PC-9 (cell line): ENCODE measurements around the gene THOC6. TPM values are rescaled to one million over a fixed set of nuclear protein-coding genes. Genes with fewer than 3 reads are reported as not detected.

ENCODE experiments used
- BruUV-seq: library from RNA; stranded (reverse); fragments of 400-500 nt; replicated peaks from 2 replicates; lab custom pipeline; 2021; lab: Mats Ljungman, UMichigan
- CTCF ChIA-PET: fragments of 300-600 bp; sonication (Branson Sonifier 250); formaldehyde crosslinking; loops from one replicate; lab custom pipeline; 2022; ENCODE audit warnings: antibody characterized with exemption; lab: Charles Lee
- POLR2A ChIA-PET: fragments of 300-600 bp; sonication (Branson Sonifier 250); formaldehyde crosslinking; loops from one replicate; lab custom pipeline; 2022; ENCODE audit warnings: antibody characterized with exemption; ENCODE audit not compliant: unreplicated experiment; lab: Charles Lee
- DNase-seq, 2 experiments: peaks; one replicate each; pipeline versions ENCODE4 v3.0.0 to v3.0.0-alpha.2; 2015 to 2022; ENCODE audit warnings: mixed read lengths in 1 of 2
- H2AFZ ChIP-seq: fragments of 200-600 bp; sonication (generic); 2 replicates; pipeline ENCODE4 v1.8.1; 2017; ENCODE audit warnings: antibody characterized with exemption
- H3F3A ChIP-seq: fragments of 200-600 bp; sonication (generic); 2 replicates; pipeline ENCODE4 v1.8.1; 2017; ENCODE audit warnings: antibody characterized with exemption, mild to moderate bottlenecking, low read depth; ENCODE audit not compliant: insufficient read depth
- H3K27ac ChIP-seq: fragments of 200-600 bp; sonication (generic); 2 replicates; pipeline ENCODE4 v1.6.1; 2016; ENCODE audit warnings: mixed run types
- H3K27me3 ChIP-seq: fragments of 200-600 bp; sonication (generic); 2 replicates; pipeline ENCODE4 v1.6.1; 2016; ENCODE audit warnings: low read depth, mixed run types; ENCODE audit not compliant: insufficient read depth
- H3K36me3 ChIP-seq: fragments of 200-600 bp; sonication (generic); 2 replicates; pipeline ENCODE4 v1.6.1; 2016; ENCODE audit warnings: low read depth, mixed run types
- H3K4me1 ChIP-seq: fragments of 200-600 bp; sonication (generic); replicated peaks from 2 replicates; pipeline ENCODE4 v1.6.1; 2016; ENCODE audit warnings: mixed run types; ENCODE audit not compliant: insufficient read depth
- H3K4me2 ChIP-seq: fragments of 200-600 bp; sonication (generic); 2 replicates; pipeline ENCODE4 v1.6.1; 2017; ENCODE audit warnings: mixed run types
- H3K4me3 ChIP-seq: fragments of 200-600 bp; sonication (generic); 2 replicates; pipeline ENCODE4 v1.6.1; 2016; ENCODE audit warnings: mixed run types
- H3K79me2 ChIP-seq: fragments of 200-600 bp; sonication (generic); 2 replicates; pipeline ENCODE4 v1.6.1; 2017; ENCODE audit warnings: low read depth, mixed run types
- H3K9me2 ChIP-seq: fragments of 200-600 bp; sonication (generic); 2 replicates; pipeline ENCODE4 v1.8.1; 2017; ENCODE audit warnings: mild to moderate bottlenecking; ENCODE audit not compliant: insufficient read depth
- H3K9me3 ChIP-seq: fragments of 200-600 bp; sonication (generic); 2 replicates; pipeline ENCODE4 v1.8.1; 2016; ENCODE audit warnings: low read depth; ENCODE audit not compliant: insufficient read depth
- H4K20me1 ChIP-seq: fragments of 200-600 bp; sonication (generic); 2 replicates; pipeline ENCODE4 v1.8.1; 2017; ENCODE audit not compliant: insufficient read depth
- EZH2 ChIP-seq: fragments of 200-600 bp; sonication (generic); IDR thresholded peaks from 2 replicates; pipeline ENCODE4 v1.8.0; 2017; ENCODE audit warnings: antibody characterized with exemption, low read depth
- intact Hi-C: fragments of 100-400 bp; cut with micrococcal nuclease; formaldehyde crosslinking; loops from one replicate; pipeline ENCODE4 v1.10.0; 2022; ENCODE audit not compliant: unreplicated experiment
- total RNA-seq: library from RNA; stranded (reverse); gene quantifications from 2 replicates; pipeline ENCODE4 v1.2.3, GENCODE V29; 2021
- TF ChIP-seq, protein P1 (sequence below): fragments of 200-600 bp; sonication (generic); conservative IDR thresholded peaks from 2 replicates; pipeline ENCODE4 v1.6.1; 2017; ENCODE audit warnings: mixed run types, antibody characterized with exemption, mild to moderate bottlenecking, moderate library complexity

THOC6 gene
- total RNA-seq, 1 experiment from 2014 or later = 69.9 TPM

- BruUV-seq = no TSS peak
- H3K9me3 ChIP-seq = no peaks in the 10 kb centered on the region
- ChIA-PET CTCF (interaction anchor here (0.6 to 2.5 kb wide), 6 partner anchors 9 to 99 kb away, joined by 3 to 16 read pairs (median 8); partner anchors contain the start of gene CLDN9), POLR2A (interaction anchor here (0.6 kb wide), 1 partner anchor 8 kb away, joined by 4 read pairs; no protein-coding TSS in a partner anchor)
- intact Hi-C loops = loop anchor here (1.0 kb wide), 1 partner anchor 29 kb away; no protein-coding TSS in a partner anchor
- no peaks in the 10 kb centered on the region for H3K9me2 ChIP-seq
- TF ChIP-seq, protein P1, sequence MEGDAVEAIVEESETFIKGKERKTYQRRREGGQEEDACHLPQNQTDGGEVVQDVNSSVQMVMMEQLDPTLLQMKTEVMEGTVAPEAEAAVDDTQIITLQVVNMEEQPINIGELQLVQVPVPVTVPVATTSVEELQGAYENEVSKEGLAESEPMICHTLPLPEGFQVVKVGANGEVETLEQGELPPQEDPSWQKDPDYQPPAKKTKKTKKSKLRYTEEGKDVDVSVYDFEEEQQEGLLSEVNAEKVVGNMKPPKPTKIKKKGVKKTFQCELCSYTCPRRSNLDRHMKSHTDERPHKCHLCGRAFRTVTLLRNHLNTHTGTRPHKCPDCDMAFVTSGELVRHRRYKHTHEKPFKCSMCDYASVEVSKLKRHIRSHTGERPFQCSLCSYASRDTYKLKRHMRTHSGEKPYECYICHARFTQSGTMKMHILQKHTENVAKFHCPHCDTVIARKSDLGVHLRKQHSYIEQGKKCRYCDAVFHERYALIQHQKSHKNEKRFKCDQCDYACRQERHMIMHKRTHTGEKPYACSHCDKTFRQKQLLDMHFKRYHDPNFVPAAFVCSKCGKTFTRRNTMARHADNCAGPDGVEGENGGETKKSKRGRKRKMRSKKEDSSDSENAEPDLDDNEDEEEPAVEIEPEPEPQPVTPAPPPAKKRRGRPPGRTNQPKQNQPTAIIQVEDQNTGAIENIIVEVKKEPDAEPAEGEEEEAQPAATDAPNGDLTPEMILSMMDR = no peak
- TF ChIP-seq EZH2 = no peak
- no peak for DNase-seq
- no peak overlapping the region for H2AFZ ChIP-seq
- H3K4me2 ChIP-seq = peak overlapping the region; percentile 65
- peaks cover 11% of the 10 kb centered on the region; the same call in 1 of the 2 replicates for H4K20me1 ChIP-seq
- peaks cover 8% of the 10 kb centered on the region for H3K79me2 ChIP-seq
- H3K4me1 ChIP-seq = peaks cover 30% of the 10 kb centered on the region
- H3F3A ChIP-seq = peaks cover 52% of the 10 kb centered on the region
- H3K27me3 ChIP-seq = no peaks in the 10 kb centered on the region
- peak overlapping the region; percentile 9; the same call in 1 of the 2 replicates for H3K27ac ChIP-seq
- 0 out of 2 replicates have a peak, but pooled peaks cover 3% of the 10 kb centered on the region for H3K36me3 ChIP-seq
- no peak overlapping the region for H3K4me3 ChIP-seq
Observed at GRCh38 chr16:3030222-3031212, 6.7 kb downstream of the THOC6 start.

GRCh38 chr16:3032624-3033023, 8.8 kb downstream of the THOC6 start:
- Histone ChIP-seq H3K9me3 (no peaks in the 10 kb centered on the region), H3K27me3 (no peaks in the 10 kb centered on the region), H3K36me3 (0 out of 2 replicates have a peak, but pooled peaks cover 3% of the 10 kb centered on the region), H3K79me2 (peaks cover 17% of the 10 kb centered on the region), H4K20me1 (peaks cover 11% of the 10 kb centered on the region; the same call in 1 of the 2 replicates), H3K27ac (no peak overlapping the region), H3K9me2 (no peaks in the 10 kb centered on the region), H3K4me2 (peak overlapping the region; percentile 65; the same call in 1 of the 2 replicates), H3K4me3 (no peak overlapping the region), H3F3A (peaks cover 38% of the 10 kb centered on the region), H3K4me1 (peaks cover 38% of the 10 kb centered on the region), H2AFZ (no peak overlapping the region)
- DNase-seq = no peak
- no TSS peak for BruUV-seq
- POLR2A ChIA-PET = no interaction called here
- intact Hi-C loops = no loop called here
- no peak for TF ChIP-seq EZH2
- TF ChIP-seq, protein P1 = no peak
- CTCF ChIA-PET = interaction anchor here (1.0 to 2.5 kb wide), 2 partner anchors 23 to 97 kb away, joined by 3 to 16 read pairs; no protein-coding TSS in a partner anchor

DNA sequence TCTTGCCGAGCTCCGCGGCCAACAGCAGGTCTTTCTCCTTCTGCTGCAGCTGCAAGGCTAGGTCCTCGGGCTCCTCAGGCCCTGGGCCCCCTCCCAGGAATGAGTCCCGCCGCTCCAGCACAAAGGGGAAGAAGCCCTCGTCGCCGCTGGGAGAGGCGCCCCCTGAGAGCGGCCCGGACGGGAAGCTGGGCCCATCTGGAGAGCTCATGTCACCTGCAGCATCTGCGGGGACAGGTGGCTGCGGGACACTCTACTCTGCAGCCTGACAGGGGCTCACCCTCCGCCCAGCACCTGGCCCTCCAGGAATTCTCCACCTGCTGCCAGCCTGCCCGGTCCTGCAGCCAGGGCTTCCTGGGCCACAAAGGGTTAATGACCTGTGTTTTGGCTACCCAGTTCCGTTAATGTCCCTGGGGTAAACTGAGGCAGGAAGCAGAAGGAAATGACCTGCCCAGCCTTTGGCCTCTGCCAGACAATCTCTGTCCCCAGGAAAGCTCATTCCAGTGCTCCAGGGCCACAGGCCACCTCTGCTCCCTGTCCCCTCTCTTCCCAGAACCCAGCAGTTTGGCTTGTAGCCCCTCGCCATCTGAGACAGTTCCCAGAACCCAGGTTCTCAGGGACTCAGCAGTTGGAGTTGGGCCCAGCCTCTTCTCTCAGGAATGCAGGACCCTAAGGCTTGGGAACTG, 11.6 kb downstream of the THOC6 start:
- ChIA-PET CTCF (no interaction called here), POLR2A (interaction anchor here (0.5 kb wide), 1 partner anchor 12 kb away, joined by 8 read pairs; the partner anchor contains the start of genes HCFC1R1 and THOC6)
- Histone ChIP-seq H3K4me3 (peak overlapping the region; percentile 92), H2AFZ (no peak overlapping the region; the same call in 1 of the 2 replicates), H3K36me3 (0 out of 2 replicates have a peak, but pooled peaks cover 3% of the 10 kb centered on the region), H3K27ac (no peak overlapping the region), H3K9me2 (no peaks in the 10 kb centered on the region), H3F3A (peaks cover 52% of the 10 kb centered on the region), H3K4me1 (peaks cover 56% of the 10 kb centered on the region), H3K4me2 (peak overlapping the region; percentile 87), H3K79me2 (peaks cover 17% of the 10 kb centered on the region), H3K9me3 (no peaks in the 10 kb centered on the region), H3K27me3 (no peaks in the 10 kb centered on the region), H4K20me1 (peaks cover 11% of the 10 kb centered on the region; the same call in 1 of the 2 replicates)
- BruUV-seq = no TSS peak
- intact Hi-C loops = no loop called here
- TF ChIP-seq EZH2 = no peak
- TF ChIP-seq, protein P1 = no peak
- no peak for DNase-seq
